Small intestine (tissue), 7 donors: ENCODE measurements around the gene ERFE. TPM values are rescaled to one million over a fixed set of nuclear protein-coding genes. Genes with fewer than 3 reads are reported as not detected.

Experiments used
- DNase-seq, 2 donors: peaks; one replicate each; pipeline versions ENCODE4 v3.0.0 to v3.0.0-alpha.2; 2013
- FAIRE-seq: peaks from 2 replicates; lab custom pipeline; 2012; peaks lifted over from hg19 to GRCh38; lab: Jason Lieb, UNC
- H3K27ac ChIP-seq, 3 donors: one replicate each; pipeline ENCODE4 v1.5.1; 2013; ENCODE audit warnings: low read length in 2 of 3, mild to moderate bottlenecking in 2 of 3, control low read depth in 1 of 3, inconsistent platforms in 1 of 3, low read depth in 1 of 3, moderate library complexity in 1 of 3
- H3K27me3 ChIP-seq, 3 donors: one replicate each; pipeline ENCODE4 v1.6.1; 2013; ENCODE audit warnings: low read length in 3 of 3, inconsistent platforms in 1 of 3; ENCODE audit not compliant: control insufficient read depth in 3 of 3, insufficient read depth in 3 of 3
- H3K36me3 ChIP-seq, 3 donors: one replicate each; pipeline ENCODE4 v1.6.1; 2013; ENCODE audit warnings: low read length in 3 of 3, inconsistent platforms in 1 of 3, low read depth in 1 of 3, mild to moderate bottlenecking in 1 of 3, moderate library complexity in 1 of 3; ENCODE audit not compliant: control insufficient read depth in 3 of 3, insufficient read depth in 2 of 3
- H3K4me1 ChIP-seq, 3 donors: one replicate each; pipeline ENCODE4 v1.6.1; 2013; ENCODE audit warnings: low read length in 2 of 3, inconsistent platforms in 1 of 3, low read depth in 1 of 3, mild to moderate bottlenecking in 1 of 3, moderate library complexity in 1 of 3; ENCODE audit not compliant: control insufficient read depth in 3 of 3, insufficient read depth in 2 of 3
- H3K4me3 ChIP-seq, 3 donors: one replicate each; pipeline ENCODE4 v1.5.1; 2013; ENCODE audit warnings: low read length in 3 of 3, control low read depth in 1 of 3, inconsistent platforms in 1 of 3, low read depth in 1 of 3, mild to moderate bottlenecking in 1 of 3, moderate library complexity in 1 of 3
- H3K9me3 ChIP-seq, 2 donors: one replicate each; pipeline ENCODE4 v1.6.1; 2013; ENCODE audit warnings: low read depth in 1 of 2, low read length in 1 of 2; ENCODE audit not compliant: control insufficient read depth in 2 of 2, insufficient read depth in 1 of 2
- WGBS, 3 donors: extraction: QIAGEN DNeasy Blood & Tissue Kit; methylation state at CpG; one replicate each; pipeline ENCODE4 v1.1.7; 2013; 5-methylcytosine and 5-hydroxymethylcytosine counted together
- polyA plus RNA-seq, 4 donors: library from polyadenylated mRNA; stranded (reverse) in 3 of 4; unstranded in 1 of 4; fragments of 200-250 nt in 3 of 4; fragments of 120-200 nt in 1 of 4; gene quantifications; one replicate each; pipeline versions ENCODE4 v1.2.1 to v1.2.3, GENCODE V29; 2013
- donor health status: healthy with polysubstance abuse.
- donor health status: control.
- donor health status: control.
- donor health status: Bipolar disorder and iron deficiency.
- donor health status: healthy.

Gene ERFE
- polyA plus RNA-seq, 4 donors: 0.92 to 1.8 TPM; not detected in 2

DNA sequence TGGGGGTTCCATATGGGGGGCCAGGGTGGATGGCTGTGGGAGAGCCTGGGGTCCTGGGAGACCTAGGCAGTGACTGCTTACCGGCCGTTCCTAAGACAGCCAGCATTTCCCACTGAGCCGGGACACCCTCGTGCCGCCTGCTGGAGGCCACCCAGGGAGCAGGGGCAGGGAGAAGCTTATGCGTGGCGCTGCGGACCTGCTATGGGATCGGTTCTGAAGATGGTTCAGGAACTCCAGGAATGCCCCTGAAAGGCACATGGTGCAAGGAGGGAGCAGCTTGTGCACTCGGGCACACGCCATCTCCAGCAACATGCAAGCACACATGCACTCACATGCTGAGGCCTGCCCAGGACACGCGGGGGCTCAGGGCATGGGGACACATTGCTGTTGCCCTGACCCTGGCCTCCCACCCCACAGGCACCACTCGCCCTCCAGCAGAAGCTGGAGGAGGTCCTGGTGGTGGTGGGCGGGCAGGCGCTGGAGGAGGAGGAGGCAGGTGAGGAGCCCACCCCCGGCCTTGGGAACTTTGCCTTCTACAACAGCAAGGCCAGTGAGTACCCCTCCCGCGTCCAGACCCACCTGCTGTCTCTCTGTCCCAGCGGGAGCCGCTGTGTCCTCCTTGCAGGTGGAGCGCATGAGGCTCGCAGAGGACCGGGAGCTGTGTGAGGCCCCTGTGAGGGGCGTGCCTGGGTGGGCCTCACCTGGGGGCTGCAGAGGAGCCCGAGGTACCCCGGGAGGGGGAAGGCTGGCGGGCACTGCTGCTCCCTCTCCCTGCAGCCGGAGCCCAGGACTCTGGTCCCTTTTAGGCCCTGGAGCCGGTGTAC, 16.2 kb upstream of the ERFE start:
- Histone ChIP-seq H3K4me1 (peaks cover 0 to 15% (median 2%) of the 10 kb centered on the region in 3 donors), H3K36me3 (no peaks in the 10 kb centered on the region), H3K9me3 (no peaks in the 10 kb centered on the region), H3K27me3 (no peaks in the 10 kb centered on the region), H3K4me3 (no peak overlapping the region), H3K27ac (peak overlapping the region in 1 of 3 donors; percentile 9)
- WGBS, 3 donors: 59 to 80% (median 72%) methylated on average over 25 to 30 of the region's 30 CpGs
- FAIRE-seq: no peak
- DNase-seq: no peak

DNA sequence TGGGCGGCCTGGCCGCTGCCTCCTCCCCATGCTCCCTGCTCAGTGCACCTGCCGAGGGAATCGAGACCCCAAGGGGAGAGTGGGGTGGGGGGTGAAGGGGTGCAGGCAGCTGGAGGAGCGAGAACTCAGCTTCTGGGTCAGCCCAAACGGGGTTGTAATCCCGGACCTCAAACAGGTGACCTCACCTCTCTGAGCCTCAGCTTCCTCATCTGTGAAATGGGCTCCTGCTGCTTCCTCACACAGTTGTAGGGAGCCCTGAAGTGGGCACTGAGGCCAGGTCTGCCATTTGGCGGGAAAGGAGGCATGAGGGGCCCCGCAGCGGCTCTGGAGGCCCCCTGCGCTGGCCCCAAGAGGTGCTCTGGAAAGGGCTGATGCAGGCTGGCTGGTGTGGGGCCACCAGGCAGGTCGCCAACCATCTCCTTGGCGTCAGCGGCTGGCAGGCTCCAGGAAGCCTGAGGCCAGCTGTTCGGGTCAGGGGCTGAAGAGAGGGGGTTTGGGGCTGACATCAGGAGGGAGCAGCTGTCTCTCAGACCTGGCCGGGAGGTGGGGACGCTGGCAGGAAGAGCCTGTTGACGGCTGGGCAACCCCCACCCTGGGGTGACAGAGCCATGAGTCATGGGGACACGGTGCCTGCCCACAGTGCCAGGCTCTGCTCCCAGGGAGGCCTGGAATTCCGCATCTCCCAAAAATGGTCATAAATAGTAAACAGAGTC, 15.4 kb upstream of the ERFE start:
- no peak for FAIRE-seq
- Histone ChIP-seq H3K27me3 (no peaks in the 10 kb centered on the region), H3K27ac (no peak overlapping the region), H3K9me3 (no peaks in the 10 kb centered on the region), H3K4me3 (no peak overlapping the region), H3K36me3 (no peaks in the 10 kb centered on the region), H3K4me1 (peaks cover 0 to 12% (median 2%) of the 10 kb centered on the region in 3 donors)
- DNase-seq: no peak
- WGBS, 3 donors: 59 to 75% (median 60%) methylated on average over 20 of the region's 20 CpGs

DNA sequence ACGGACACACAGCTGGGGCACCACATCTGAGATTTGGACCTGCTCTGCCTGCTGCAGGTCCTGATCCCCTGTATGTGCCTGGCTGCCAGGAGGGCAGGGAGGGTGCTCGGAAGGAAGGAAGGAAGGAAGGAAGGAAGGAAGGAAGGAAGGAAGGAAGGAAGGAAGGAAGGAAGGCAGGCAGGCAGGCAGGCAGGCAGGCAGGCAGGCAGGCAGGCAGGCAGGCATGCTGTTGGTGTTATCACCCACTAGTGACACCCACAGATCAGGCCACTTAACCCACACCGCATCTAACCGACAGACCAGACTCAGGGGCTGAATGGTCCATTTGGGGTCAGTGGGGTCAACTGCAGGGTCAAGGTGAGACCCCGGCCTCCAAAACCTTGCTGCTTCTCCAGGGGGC, 14.5 kb upstream of the ERFE start:
- Histone ChIP-seq H3K4me1 (peaks cover 0 to 9% (median 2%) of the 10 kb centered on the region in 3 donors), H3K27ac (no peak overlapping the region), H3K27me3 (no peaks in the 10 kb centered on the region), H3K36me3 (no peaks in the 10 kb centered on the region), H3K9me3 (no peaks in the 10 kb centered on the region), H3K4me3 (no peak overlapping the region)
- WGBS, 3 donors: 69 to 93% (median 85%) methylated on average over 5 of the region's 5 CpGs
- no peak for DNase-seq
- FAIRE-seq: no peak

DNA sequence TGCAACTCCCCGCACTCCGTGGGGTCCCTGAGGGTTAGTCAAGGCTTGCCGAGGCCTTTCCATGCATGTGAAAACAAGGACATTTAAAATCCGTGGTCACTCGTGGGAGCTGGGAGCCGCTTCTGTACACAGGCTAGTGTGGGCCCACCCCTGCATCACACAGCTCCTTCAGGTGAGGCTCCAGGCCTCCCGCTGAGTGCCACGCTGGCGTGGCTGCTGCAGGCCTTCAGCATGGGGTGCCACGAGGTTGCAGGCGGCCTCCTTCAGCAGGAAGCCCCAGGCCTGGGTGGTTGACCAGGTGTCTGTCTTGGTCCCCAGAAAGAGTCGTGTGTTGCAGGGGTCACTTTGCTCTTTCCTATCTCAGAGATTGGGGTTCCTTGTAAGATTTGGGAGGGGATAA, 13.7 kb upstream of the ERFE start:
- DNase-seq (no peak), FAIRE-seq (no peak)
- H3K4me3 ChIP-seq: no peak overlapping the region
- H3K27ac ChIP-seq: no peak overlapping the region
- peaks cover 0 to 9% (median 2%) of the 10 kb centered on the region in 3 donors for H3K4me1 ChIP-seq
- H3K27me3 ChIP-seq: no peaks in the 10 kb centered on the region
- 84 to 87% (median 86%) methylated on average over 12 of the region's 12 CpGs for WGBS, 3 donors
- no peaks in the 10 kb centered on the region for H3K9me3 ChIP-seq
- no peaks in the 10 kb centered on the region for H3K36me3 ChIP-seq

DNA sequence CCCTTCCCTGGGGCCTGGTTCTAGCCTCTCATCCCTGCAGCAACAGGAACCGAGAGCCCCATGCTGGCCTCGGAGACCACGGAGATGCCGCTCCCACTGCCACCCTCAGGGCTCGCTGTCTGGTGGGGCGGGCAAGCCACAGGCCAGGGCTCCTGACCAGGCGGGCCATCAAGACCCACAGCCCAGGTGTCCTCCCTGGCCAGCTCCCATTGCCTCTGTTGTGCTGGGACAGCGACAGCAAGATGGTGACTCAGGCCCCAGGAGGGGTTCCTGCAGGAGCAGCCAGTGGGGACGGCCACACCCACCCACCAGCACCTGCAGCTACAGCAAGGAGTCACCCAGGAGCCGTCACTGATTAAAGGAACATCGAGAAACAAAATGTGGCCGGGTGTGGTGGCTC, 12.9 kb upstream of the ERFE start:
- 58 to 72% (median 59%) methylated on average over 12 of the region's 12 CpGs for WGBS, 3 donors
- peak in 1 of 2 donors; percentile 20 for DNase-seq

DNA sequence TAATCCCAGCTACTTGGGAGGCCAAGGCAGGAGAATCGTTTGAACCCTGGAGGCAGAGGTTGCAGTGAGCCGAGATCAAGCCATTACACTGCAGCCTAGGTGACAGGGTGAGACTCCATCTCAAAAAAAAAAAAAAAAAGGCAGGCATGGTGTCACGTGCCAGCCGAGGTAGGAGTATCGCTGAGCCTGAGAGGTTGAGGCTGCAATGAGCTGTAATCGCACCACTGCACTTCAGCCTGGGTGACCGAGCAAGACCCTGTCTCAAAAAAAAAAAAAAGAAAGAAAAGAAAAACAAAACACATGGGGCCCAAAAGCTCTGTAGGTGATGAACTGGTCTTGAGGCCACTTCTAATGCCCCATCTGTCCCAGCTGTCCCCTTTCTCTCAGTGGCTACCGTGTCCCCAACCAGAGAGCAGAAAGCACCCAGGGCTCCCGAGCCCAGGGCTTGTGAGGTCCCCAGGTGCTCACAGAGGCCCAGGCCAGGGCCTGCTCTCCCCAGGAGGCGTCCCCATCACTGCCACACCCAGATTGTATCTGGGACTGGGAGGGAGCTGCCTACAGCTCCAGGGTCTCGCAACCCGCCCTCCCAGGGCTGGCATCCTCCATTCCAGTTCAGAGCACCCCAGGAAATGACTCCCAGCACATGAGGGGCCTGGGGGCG, 11.8 kb upstream of the ERFE start:
- Histone ChIP-seq H3K36me3 (no peaks in the 10 kb centered on the region), H3K27ac (no peak overlapping the region), H3K9me3 (no peaks in the 10 kb centered on the region), H3K4me1 (peaks cover 0 to 2% (median 2%) of the 10 kb centered on the region in 3 donors), H3K27me3 (no peaks in the 10 kb centered on the region), H3K4me3 (no peak overlapping the region)
- 75 to 88% (median 85%) methylated on average over 11 to 13 of the region's 13 CpGs for WGBS, 3 donors
- DNase-seq (no peak), FAIRE-seq (no peak)

More for the DNA sequence above, 12.9 kb upstream of the ERFE start:
- FAIRE-seq: no peak
- Histone ChIP-seq H3K4me3 (no peak overlapping the region), H3K9me3 (no peaks in the 10 kb centered on the region), H3K4me1 (peaks cover 0 to 9% (median 2%) of the 10 kb centered on the region in 3 donors), H3K36me3 (no peaks in the 10 kb centered on the region), H3K27me3 (no peaks in the 10 kb centered on the region), H3K27ac (no peak overlapping the region)

DNA sequence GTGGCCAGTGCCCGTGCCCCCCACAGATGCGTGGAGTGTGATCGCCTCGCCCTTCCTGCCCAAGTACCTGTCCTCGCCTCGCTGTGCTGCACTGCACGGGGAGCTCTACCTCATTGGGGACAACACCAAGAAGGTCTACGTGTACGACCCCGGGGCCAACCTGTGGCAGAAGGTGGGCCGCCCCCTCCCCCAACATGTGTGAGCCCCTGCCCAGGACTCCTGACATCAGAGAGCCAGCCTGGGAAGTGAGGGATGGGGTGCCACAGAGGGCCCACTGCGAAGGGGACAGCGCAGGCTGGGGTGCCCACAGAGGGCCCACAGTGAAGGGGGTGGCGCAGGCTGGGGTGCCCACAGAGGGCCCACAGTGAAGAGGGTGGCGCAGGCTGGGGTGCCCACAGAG, 9.8 kb upstream of the ERFE start:
- H3K4me3 ChIP-seq: no peak overlapping the region
- no peak overlapping the region for H3K27ac ChIP-seq
- no peak for DNase-seq
- FAIRE-seq: no peak
- no peaks in the 10 kb centered on the region for H3K36me3 ChIP-seq
- H3K27me3 ChIP-seq: no peaks in the 10 kb centered on the region
- H3K4me1 ChIP-seq: no peaks in the 10 kb centered on the region
- H3K9me3 ChIP-seq: no peaks in the 10 kb centered on the region
- 93 to 96% (median 94%) methylated on average over 15 of the region's 15 CpGs for WGBS, 3 donors

DNA sequence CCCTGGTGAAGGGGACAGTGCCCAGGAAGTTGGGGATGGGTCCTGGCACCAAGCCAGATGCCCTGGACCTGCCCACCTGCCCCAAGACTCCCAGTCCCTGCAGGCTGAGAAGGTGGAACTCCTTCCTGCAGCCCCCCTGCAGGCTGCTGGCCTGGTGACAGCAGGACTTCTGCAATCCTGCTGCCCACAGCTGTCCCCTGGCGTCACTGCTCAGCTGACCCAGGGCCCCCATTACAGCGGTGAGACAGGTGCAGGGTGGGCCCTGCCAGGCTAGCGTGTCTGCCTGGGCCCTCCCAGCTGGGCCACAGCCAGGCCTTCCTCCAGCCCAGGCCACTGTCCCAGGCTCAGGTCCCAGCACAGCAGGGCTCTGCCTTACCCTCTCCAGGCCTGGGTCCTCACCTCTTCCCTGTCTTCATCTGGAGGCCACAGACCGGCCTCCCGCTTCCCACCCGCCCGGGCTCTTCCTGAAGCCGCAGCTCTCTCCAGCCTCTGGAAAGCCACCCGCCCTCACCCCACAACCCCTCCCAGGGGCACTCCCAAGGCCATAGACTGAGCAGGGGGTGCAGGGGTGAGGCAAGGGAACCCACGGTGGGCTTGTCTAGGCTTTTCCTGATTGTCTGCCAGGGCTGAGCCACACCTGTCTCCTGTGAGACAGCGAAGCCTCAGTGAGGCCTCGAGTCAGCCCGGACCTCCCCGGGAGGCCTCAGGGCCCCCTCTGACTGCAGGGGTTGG, 8.8 kb upstream of the ERFE start:
- FAIRE-seq (no peak), DNase-seq (no peak)
- 76 to 84% (median 80%) methylated on average over 13 to 14 of the region's 14 CpGs for WGBS, 3 donors
- no peaks in the 10 kb centered on the region for H3K27me3 ChIP-seq
- H3K27ac ChIP-seq: no peak overlapping the region
- H3K4me1 ChIP-seq: no peaks in the 10 kb centered on the region
- H3K36me3 ChIP-seq: no peaks in the 10 kb centered on the region
- H3K9me3 ChIP-seq: no peaks in the 10 kb centered on the region
- H3K4me3 ChIP-seq: no peak overlapping the region
